Activated T-cell treated with anti-CD3 and anti-CD28 coated beads, Interleukin-2, amount 50 U/mL, for 24 hours (primary cell): ENCODE data around the gene MYH14.

Experiments used
- DNase-seq: peaks from one replicate; pipeline ENCODE4 v3.0.0-alpha.2; 2020
- H3K27ac Mint-ChIP-seq: 2 replicates; pipeline ENCODE4 v1.8.0; 2020; ENCODE audit warnings: mild to moderate bottlenecking, mixed read lengths
- H3K27me3 Mint-ChIP-seq: 2 replicates; pipeline ENCODE4 v1.8.0; 2020; ENCODE audit warnings: mixed read lengths
- H3K36me3 Mint-ChIP-seq: 2 replicates; pipeline ENCODE4 v1.8.0; 2020; ENCODE audit warnings: low read depth, mixed read lengths
- H3K4me1 Mint-ChIP-seq: 2 replicates; pipeline ENCODE4 v1.8.0; 2020; ENCODE audit warnings: low read depth, mixed read lengths
- H3K4me3 Mint-ChIP-seq: 2 replicates; pipeline ENCODE4 v1.8.0; 2020; ENCODE audit warnings: mild to moderate bottlenecking, moderate library complexity, mixed read lengths
- H3K9me3 Mint-ChIP-seq: 2 replicates; pipeline ENCODE4 v1.8.0; 2020; ENCODE audit warnings: mixed read lengths

The MYH14 gene

GRCh38 chr19:50357178-50358100 is 154.0 kb downstream of the MYH14 start:
- no peaks in the 10 kb centered on the region for H3K27me3 Mint-ChIP-seq
- peaks cover 54% of the 10 kb centered on the region for H3K4me1 Mint-ChIP-seq
- H3K9me3 Mint-ChIP-seq, result peaks cover 15% of the 10 kb centered on the region
- H3K36me3 Mint-ChIP-seq, result peaks cover 42% of the 10 kb centered on the region
- DNase-seq, result peak; percentile 92
- peak overlapping the region; percentile 95 for H3K27ac Mint-ChIP-seq
- peak overlapping the region; percentile 82 for H3K4me3 Mint-ChIP-seq

GRCh38 chr19:50358483-50359327 is 155.3 kb downstream of the MYH14 start:
- peak overlapping the region; percentile 95 for H3K27ac Mint-ChIP-seq
- peaks cover 65% of the 10 kb centered on the region for H3K4me1 Mint-ChIP-seq
- no peaks in the 10 kb centered on the region for H3K27me3 Mint-ChIP-seq
- peak overlapping the region; percentile 82 for H3K4me3 Mint-ChIP-seq
- peaks cover 15% of the 10 kb centered on the region for H3K9me3 Mint-ChIP-seq
- H3K36me3 Mint-ChIP-seq, result peaks cover 46% of the 10 kb centered on the region
- DNase-seq, result peak; percentile 87

DNA sequence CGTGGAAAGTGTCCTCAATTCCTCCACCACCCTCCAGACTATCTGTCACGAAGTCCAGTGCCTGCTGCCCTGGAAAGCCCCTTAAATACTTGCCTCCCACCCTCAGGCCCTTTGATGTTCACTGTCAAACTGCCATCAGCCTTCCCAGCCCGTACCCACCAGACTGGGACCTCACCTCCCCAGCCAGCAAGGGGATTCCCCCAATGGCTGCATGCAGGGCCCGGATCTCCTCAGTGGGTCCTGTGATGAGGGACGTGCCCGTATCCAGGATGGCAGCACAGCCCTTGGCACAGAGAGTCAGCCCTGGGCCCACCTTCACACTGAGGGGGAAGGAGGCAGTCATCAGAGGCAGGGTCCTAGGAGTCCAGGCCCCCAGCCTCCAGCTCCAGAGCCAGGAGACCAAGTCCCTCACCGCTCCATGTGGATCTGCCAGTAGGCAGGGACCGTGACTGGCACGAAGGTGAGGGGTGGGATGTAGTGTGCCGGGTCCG is 156.0 kb downstream of the MYH14 start:
- Mint-ChIP-seq H3K4me3 (peak overlapping the region; percentile 82), H3K4me1 (peaks cover 69% of the 10 kb centered on the region), H3K27me3 (no peaks in the 10 kb centered on the region), H3K36me3 (peaks cover 46% of the 10 kb centered on the region), H3K27ac (peak overlapping the region; percentile 95), H3K9me3 (peaks cover 15% of the 10 kb centered on the region)
- DNase-seq, result no peak
